Spleen (tissue), 11 donors: ENCODE results near the gene AQP12A. TPM values are rescaled to one million over a fixed set of nuclear protein-coding genes. Genes with fewer than 3 reads are reported as not detected.

Source experiments
- DNase-seq: peaks from one replicate; pipeline ENCODE4 v3.0.0-alpha.2; 2020
- H3K27ac ChIP-seq, 8 donors: fragments of 200-600 bp; sonication (generic) in 7 of 8; 1 replicate in 4 of 8; 2 replicates in 4 of 8; pipeline versions ENCODE4 v1.5.0 to v1.8.0; 2016 to 2021; ENCODE audit warnings: inconsistent platforms in 4 of 8, mild to moderate bottlenecking in 4 of 8, moderate library complexity in 1 of 8
- H3K27me3 ChIP-seq, 7 donors: fragments of 200-600 bp; sonication (generic) in 6 of 7; replicated peaks in 1 of 7; 1 replicate in 4 of 7; 2 replicates in 3 of 7; pipeline versions ENCODE4 v1.5.0 to v1.8.0; 2016 to 2021; ENCODE audit warnings: inconsistent platforms in 3 of 7, mild to moderate bottlenecking in 1 of 7
- H3K36me3 ChIP-seq, 6 donors: fragments of 200-600 bp; sonication (generic) in 5 of 6; 1 replicate in 4 of 6; 2 replicates in 2 of 6; pipeline versions ENCODE4 v1.5.0 to v1.8.0; 2016 to 2021; ENCODE audit warnings: inconsistent platforms in 2 of 6
- H3K4me1 ChIP-seq, 6 donors: fragments of 200-600 bp; sonication (generic) in 5 of 6; 1 replicate in 3 of 6; 2 replicates in 3 of 6; pipeline versions ENCODE4 v1.5.0 to v1.8.0; 2016 to 2021; ENCODE audit warnings: inconsistent platforms in 3 of 6
- H3K4me3 ChIP-seq, 8 donors: fragments of 200-600 bp; sonication (generic) in 7 of 8; 1 replicate in 4 of 8; 2 replicates in 4 of 8; pipeline versions ENCODE4 v1.5.0 to v1.8.0; 2016 to 2021; ENCODE audit warnings: inconsistent platforms in 4 of 8, mild to moderate bottlenecking in 4 of 8, moderate library complexity in 2 of 8
- H3K9me3 ChIP-seq, 8 donors: fragments of 200-600 bp; sonication (generic) in 7 of 8; 1 replicate in 4 of 8; 2 replicates in 4 of 8; pipeline versions ENCODE4 v1.5.0 to v1.8.0; 2016 to 2021; ENCODE audit warnings: inconsistent platforms in 4 of 8
- CTCF ChIP-seq, 11 experiments: fragments of 200-600 bp in 7 of 11; fragments of 450-650 bp in 4 of 11; sonication (generic) in 4 of 11; IDR thresholded peaks in 8 of 11; conservative IDR thresholded peaks in 3 of 11; 1 replicate in 7 of 11; 2 replicates in 4 of 11; pipeline versions ENCODE4 v1.4.0 to v1.8.0; 2016 to 2021; ENCODE audit warnings: antibody characterized with exemption in 11 of 11, inconsistent platforms in 4 of 11, mild to moderate bottlenecking in 1 of 11
- POLR2A ChIP-seq, 3 donors: fragments of 450-650 bp; IDR thresholded peaks; one replicate each; pipeline ENCODE4 v1.5.1; 2017; ENCODE audit warnings: antibody characterized with exemption in 3 of 3, mild to moderate bottlenecking in 1 of 3
- POLR2AphosphoS5 ChIP-seq, 3 donors: sonication (generic); formaldehyde crosslinking; IDR thresholded peaks; one replicate each; pipeline ENCODE4 v1.5.1; 2017; ENCODE audit warnings: antibody characterized with exemption in 3 of 3
- WGBS, 5 donors: extraction: QIAGEN DNeasy Blood & Tissue Kit in 3 of 5; methylation state at CpG; one replicate each; pipeline versions ENCODE4 v1.1.5 to v1.1.7; 2013 to 2018; 5-methylcytosine and 5-hydroxymethylcytosine counted together
- intact Hi-C: fragments of 100-400 bp; cut with DNase I; formaldehyde crosslinking; loops from one replicate; pipeline ENCODE4 v1.15.0; 2023; ENCODE audit warnings: low total_unique reads
- polyA plus RNA-seq, 3 donors: library from polyadenylated mRNA; stranded (reverse); fragments of 200-250 nt; gene quantifications; one replicate each; pipeline ENCODE4 v1.2.1, GENCODE V29; 2013
- total RNA-seq, 7 donors: library from RNA; depleted of rRNA in 3 of 7; stranded (reverse); fragments of >200 nt in 3 of 7; fragmentation: NEBNext Ultra II Directional in 4 of 7; extraction: Animal tissue kit (Norgen Biotek cat#: 25700) in 4 of 7; gene quantifications; one replicate each; pipeline versions ENCODE4 v1.1.0 to v1.2.1, GENCODE V29; 2016 to 2021
- donor health status: healthy with polysubstance abuse.
- donor health status: DM: no; HTN: no; CAD: no; lungs with moderate emphysema.
- donor health status: DM: no; HTN: no; CAD: no.
- donor health status: Bipolar disorder and iron deficiency.
- donor health status: healthy.
- donor health status: DM: no; HTN: no; CAD: no.
- donor health status: DM: yes; HTN: yes; CAD: no.

The AQP12A gene
- total and polyA plus RNA-seq, 10 donors = 1.6 to 1.8 TPM; not detected in 8

GRCh38 chr2:240711701-240712100 lies 20.0 kb downstream of the AQP12A start:
- Histone ChIP-seq H3K4me3 (no peak overlapping the region), H3K4me1 (no peaks in the 10 kb centered on the region), H3K27me3 (peaks cover 0 to 25% (median 0%) of the 10 kb centered on the region in 7 donors), H3K27ac (no peak overlapping the region), H3K9me3 (no peaks in the 10 kb centered on the region), H3K36me3 (no peaks in the 10 kb centered on the region)
- intact Hi-C loops = no loop called here
- TF ChIP-seq POLR2A (IDR thresholded peaks at IDR 0.05) = no peak
- no peak for TF ChIP-seq CTCF (IDR thresholded peaks at IDR 0.05 in 8 of 11, conservative IDR thresholded peaks at IDR 0.05 in 3 of 11)
- TF ChIP-seq POLR2AphosphoS5 (IDR thresholded peaks at IDR 0.05) = no peak
- peak; percentile 54 for DNase-seq
- WGBS, 5 donors = 74 to 92% (median 88%) methylated on average over 4 to 5 of the region's 5 CpGs

GRCh38 chr2:240712121-240712520 lies 20.5 kb downstream of the AQP12A start:
- intact Hi-C loops = no loop called here
- H3K4me3 ChIP-seq = no peak overlapping the region
- no peak for TF ChIP-seq CTCF (IDR thresholded peaks at IDR 0.05 in 8 of 11, conservative IDR thresholded peaks at IDR 0.05 in 3 of 11)
- no peak for TF ChIP-seq POLR2AphosphoS5 (IDR thresholded peaks at IDR 0.05)
- no peak for TF ChIP-seq POLR2A (IDR thresholded peaks at IDR 0.05)
- no peaks in the 10 kb centered on the region for H3K9me3 ChIP-seq
- H3K27me3 ChIP-seq = peaks cover 0 to 26% (median 0%) of the 10 kb centered on the region in 7 donors
- 86 to 95% (median 91%) methylated on average over 7 to 9 of the region's 9 CpGs for WGBS, 5 donors
- no peaks in the 10 kb centered on the region for H3K36me3 ChIP-seq
- DNase-seq = peak; percentile 56
- H3K4me1 ChIP-seq = no peaks in the 10 kb centered on the region
- no peak overlapping the region for H3K27ac ChIP-seq

GRCh38 chr2:240713071-240713927 lies 21.6 kb downstream of the AQP12A start:
- WGBS, 5 donors = 82 to 90% (median 87%) methylated on average over 20 to 25 of the region's 25 CpGs
- DNase-seq = peak; percentile 72

More at GRCh38 chr2:240713071-240713927, 21.6 kb downstream of the AQP12A start:
- Histone ChIP-seq H3K9me3 (no peaks in the 10 kb centered on the region), H3K36me3 (no peaks in the 10 kb centered on the region), H3K4me1 (no peaks in the 10 kb centered on the region), H3K4me3 (no peak overlapping the region), H3K27me3 (peaks cover 0 to 18% (median 0%) of the 10 kb centered on the region in 7 donors), H3K27ac (no peak overlapping the region)
- no peak for TF ChIP-seq POLR2AphosphoS5 (IDR thresholded peaks at IDR 0.05)
- TF ChIP-seq POLR2A (IDR thresholded peaks at IDR 0.05) = no peak
- no peak for TF ChIP-seq CTCF (IDR thresholded peaks at IDR 0.05 in 8 of 11, conservative IDR thresholded peaks at IDR 0.05 in 3 of 11)
- intact Hi-C loops = no loop called here
